ENCODE data around the gene CFDP1. TPM values are rescaled to one million over a fixed set of nuclear protein-coding genes. Genes with fewer than 3 reads are reported as not detected.

CFDP1 gene
- 36.8 and 56.3 TPM in 2 replicates for total RNA-seq

GRCh38 chr16:75432828-75433731 lies at the start of gene CFDP1:
Gene CFDP1 (minus strand): TSS chr16:75433503. CDS start chr16:75433352, 151 bp downstream.

DNA sequence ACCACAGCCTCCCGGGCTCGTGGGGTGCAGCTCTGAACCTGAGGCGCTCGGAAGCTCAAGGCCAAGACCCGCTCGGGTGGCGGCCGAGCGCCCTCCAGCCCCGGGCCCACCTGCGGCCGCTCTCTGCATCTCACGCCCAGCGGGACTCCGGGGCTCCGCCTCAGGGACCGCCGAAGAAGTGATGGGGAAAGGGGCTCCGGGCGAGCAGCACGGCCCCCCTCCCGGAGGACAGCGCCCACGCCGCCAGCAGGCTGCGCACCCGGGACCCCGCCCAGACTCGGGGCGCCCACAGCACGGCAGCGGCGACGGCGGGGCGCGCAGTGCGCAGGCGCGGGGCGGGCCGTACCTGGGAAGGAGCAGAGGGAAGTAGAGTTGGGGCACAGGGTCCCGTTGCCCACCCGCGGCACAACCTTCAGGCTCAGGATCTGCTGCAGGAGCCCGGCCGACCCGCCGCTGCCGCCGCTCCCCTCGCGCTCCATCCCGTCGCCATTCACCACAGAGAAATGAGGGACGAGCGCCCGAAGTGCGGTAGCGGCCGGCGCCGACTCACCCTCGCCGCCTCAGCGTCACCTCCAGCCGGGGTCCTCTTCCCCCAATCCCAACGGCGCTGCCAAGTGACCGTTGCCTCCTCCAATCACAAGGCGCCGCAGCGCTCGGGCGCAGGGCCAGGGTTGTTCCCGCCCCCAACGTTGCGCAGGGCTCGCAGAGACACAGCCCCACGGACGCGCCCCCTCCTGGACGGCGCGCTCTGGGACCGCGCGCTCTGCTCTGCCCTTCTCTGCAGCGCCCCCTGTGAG lies 31.0 kb upstream of the CFDP1 start, which contains the start of gene TMEM170A:
Gene TMEM170A (minus strand): TSS at position 568 of the 797 bp plus-strand sequence. CDS start 89 bp downstream, at position 479.

DNA sequence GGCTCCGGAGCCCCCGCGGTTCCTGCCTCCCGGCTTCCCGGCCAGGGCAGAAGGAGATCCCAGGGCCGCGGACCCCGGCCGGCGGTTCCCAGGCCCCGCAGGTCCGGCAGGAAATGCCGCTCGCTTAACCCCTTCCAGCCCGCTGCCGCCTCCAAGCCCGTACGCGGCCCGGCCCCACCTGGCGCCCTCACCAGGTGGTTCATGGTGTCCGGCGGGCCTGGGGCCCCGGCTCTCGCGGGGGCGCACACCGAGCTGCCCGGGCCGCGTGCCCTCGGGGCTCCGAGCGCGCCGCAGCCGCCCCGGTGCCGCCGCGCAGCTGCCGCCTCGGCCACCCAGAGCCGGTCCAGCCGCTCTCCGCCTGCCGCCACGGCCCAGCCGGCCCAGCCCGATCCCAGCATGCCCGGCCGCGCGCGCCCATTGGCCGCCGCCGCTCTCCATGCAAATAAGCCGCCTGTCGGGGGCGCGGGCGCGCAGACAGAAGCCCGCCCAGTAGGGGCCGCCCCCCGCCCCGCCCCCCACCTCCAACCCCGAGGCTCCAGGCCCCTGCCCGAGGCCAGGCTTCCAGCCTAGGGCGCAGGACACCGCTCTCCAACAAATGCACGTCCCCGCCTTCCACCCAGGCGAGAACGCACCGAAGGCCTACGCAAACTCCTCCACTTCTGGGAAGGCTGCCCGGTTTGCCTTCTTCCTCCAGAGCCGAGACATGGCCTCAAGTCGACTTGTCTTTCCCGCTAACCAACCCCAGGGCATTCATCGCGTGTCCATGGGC lies 181.8 kb downstream of the CFDP1 start, which contains the start of gene BCAR1:
Gene BCAR1 (minus strand): TSS at position 345 of the 769 bp plus-strand sequence. CDS start 142 bp downstream, at position 203.

Other genes with a start within 250 kb of the CFDP1 start
- gene CTRB2, start 226.3 kb downstream of the CFDP1 start, total RNA-seq = not detected in 2 replicates
- not detected in 2 replicates for gene CTRB1, start 214.5 kb downstream of the CFDP1 start, total RNA-seq
- 53.8 and 68.1 TPM in 2 replicates for gene BCAR1, start 181.9 kb downstream of the CFDP1 start, total RNA-seq
- 15.4 and 17.6 TPM in 2 replicates for gene TMEM170A, start 31.2 kb upstream of the CFDP1 start, total RNA-seq
- 1.3 and 1.5 TPM in 2 replicates for gene CHST6, start 61.9 kb upstream of the CFDP1 start, total RNA-seq
- gene CHST5, start 102.6 kb upstream of the CFDP1 start, total RNA-seq = not detected in 2 replicates
- gene TMEM231, start 122.7 kb upstream of the CFDP1 start, total RNA-seq = 9.0 and 9.9 TPM in 2 replicates
- 53.8 and 70.7 TPM in 2 replicates for gene GABARAPL2, start 132.9 kb upstream of the CFDP1 start, total RNA-seq
- 30.7 and 43.7 TPM in 2 replicates for gene ADAT1, start 189.8 kb upstream of the CFDP1 start, total RNA-seq
- gene KARS1, start 214.2 kb upstream of the CFDP1 start, total RNA-seq = 176 and 180 TPM in 2 replicates
- 38.1 and 41.4 TPM in 2 replicates for gene TERF2IP, start 214.3 kb upstream of the CFDP1 start, total RNA-seq
- not detected in 2 replicates for gene CPHXL2, start 243.5 kb upstream of the CFDP1 start, total RNA-seq